HG03060 (cell line): Measurements from ENCODE around the gene MAPK8IP2.

Experiments
- ATAC-seq: cut with Tn5 transposase; IDR thresholded peaks from one replicate; pipeline ENCODE4 v1.9.1; 2021; ENCODE audit warnings: low read depth, moderate number of reproducible peaks; ENCODE audit not compliant: unreplicated experiment

MAPK8IP2 gene

DNA sequence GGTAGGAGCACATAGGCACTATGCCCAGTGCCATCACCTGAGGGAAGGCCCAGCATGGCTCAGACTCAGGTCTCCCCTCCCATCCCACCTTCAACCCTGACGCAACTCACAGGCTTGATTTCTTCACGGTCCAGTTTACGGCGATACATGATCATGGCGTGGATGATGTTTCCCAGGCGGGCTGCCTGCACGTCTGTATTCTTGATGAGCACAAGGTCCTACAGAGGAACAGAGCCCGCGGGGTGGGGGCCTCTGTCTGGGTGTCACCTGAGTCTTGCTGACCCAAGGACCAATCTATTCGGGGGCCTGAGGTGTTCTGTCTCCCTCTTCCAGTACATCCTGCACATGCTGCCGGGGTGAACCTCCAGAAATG, 26.2 kb upstream of the MAPK8IP2 start:
- no peak for ATAC-seq

- ATAC-seq = no peak
Measured at GRCh38 chr22:50575426-50575941, 25.1 kb upstream of the MAPK8IP2 start.

GRCh38 chr22:50576070-50576469, 24.5 kb upstream of the MAPK8IP2 start:
- ATAC-seq = no peak

GRCh38 chr22:50576806-50577696, 23.5 kb upstream of the MAPK8IP2 start:
- ATAC-seq = no peak

GRCh38 chr22:50577697-50577986, 23.0 kb upstream of the MAPK8IP2 start:
- no peak for ATAC-seq

DNA sequence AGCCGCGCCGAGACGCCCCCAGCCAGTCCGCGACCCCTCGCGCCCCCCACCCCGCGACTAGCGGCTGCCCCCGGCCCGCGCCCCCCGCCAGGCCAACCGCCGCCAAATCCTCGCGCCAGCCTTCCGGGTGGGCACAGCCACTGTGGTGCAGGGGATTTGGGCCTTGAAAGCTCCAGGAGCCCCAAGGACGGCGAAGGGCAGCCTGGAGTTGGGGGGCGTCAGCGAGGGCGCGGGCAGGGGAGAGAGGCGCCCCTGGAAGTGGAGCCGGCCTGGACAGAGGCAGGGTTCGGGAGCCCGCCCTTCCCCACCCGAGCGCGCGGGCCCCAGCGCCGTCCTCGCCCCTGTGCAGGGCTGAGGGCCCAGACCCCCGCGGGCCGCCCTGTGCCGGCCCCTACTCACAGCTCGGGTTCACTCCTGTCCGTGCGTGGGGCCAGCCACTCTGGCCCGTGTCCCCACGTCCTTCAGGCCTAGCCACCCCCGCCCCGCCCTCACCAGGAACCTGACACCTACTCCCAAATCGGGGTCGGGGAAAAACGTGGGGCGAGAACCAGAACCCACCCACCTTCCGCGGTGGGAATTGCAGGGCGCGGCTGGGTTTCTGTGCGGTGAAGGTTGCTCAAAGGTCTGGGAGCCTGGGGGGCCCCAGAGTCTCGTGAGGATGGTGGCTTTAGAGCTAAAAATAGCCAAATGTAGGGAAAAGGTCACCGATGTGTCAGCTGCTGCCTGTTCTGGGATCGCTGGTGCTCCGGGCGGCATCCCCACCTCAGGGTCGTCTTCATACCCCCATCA, 22.4 kb upstream of the MAPK8IP2 start, which contains the start of gene CPT1B:
Gene CPT1B (minus strand): TSS at position 441 of the 789 bp plus-strand sequence. CDS start 512 bp downstream, outside the sequence.
- ATAC-seq = no peak

- ATAC-seq = no peak
Measured at GRCh38 chr22:50578776-50579310, 21.8 kb upstream of the MAPK8IP2 start.

DNA sequence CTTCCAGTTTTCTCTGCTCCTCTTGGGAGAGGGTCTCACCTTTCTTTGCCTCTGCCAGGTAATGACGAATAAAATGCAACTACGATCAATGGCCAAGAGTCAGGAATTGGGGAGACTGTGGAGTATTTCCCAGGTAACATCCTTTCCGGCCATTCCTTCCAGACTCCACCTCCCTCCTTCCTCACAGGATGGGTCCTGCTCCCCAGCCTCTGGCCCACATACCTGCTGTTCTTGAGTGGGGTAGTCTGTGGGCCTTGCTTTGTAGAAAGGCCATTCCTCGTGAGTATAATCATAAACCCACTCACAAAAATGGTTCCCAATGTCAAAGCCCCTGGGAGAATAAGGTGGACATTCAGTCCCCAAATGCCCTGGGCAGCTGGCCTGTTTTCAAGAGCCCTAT, 20.8 kb upstream of the MAPK8IP2 start:
- no peak for ATAC-seq

- ATAC-seq = no peak
Measured at GRCh38 chr22:50581031-50581949, 19.3 kb upstream of the MAPK8IP2 start.

GRCh38 chr22:50581950-50582492, 18.6 kb upstream of the MAPK8IP2 start:
- ATAC-seq = no peak

DNA sequence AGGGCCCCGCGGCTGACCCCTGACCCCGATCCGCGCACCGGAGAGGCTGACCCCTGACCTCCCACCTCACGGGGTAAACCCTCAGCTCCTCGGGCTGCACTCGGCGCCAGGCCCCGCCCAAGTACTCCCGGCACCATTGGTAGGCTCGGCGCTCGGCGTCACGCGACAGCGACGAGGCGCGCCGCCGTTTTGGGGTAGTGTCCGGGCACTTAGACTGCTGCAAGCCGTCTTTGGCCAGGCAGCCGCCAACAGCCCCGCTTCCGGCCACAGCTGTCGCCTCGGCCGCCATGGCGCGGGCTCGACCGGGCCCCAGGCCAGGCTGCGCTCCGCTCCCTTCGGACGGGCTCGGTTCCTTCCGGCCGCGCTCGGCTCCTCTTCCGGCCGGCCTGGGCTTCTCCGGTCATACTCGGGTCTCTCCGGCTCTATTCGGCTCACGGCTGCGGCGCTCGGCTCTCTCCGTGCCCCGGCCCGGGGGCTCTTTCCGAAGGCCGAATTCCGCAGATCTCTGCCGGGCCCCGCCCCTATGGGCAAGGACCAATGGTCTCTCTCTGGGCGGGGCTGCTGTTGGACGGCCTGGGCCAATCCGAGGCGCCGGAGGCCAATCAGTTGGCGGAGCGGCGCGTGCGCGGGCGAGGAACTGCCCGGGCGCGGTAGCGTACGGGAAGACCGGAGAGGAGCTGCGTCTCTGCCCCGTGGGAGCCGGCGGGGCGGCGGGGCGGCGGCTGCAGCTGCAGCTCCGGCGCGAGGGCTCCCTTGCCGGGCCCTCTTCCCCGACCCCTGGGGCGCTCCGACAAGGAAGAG, 17.9 kb upstream of the MAPK8IP2 start, which contains the start of gene CHKB:
Gene CHKB (minus strand): TSS at position 357 of the 801 bp plus-strand sequence. CDS start 68 bp downstream, at position 289.
- ATAC-seq = peak; percentile 80

DNA sequence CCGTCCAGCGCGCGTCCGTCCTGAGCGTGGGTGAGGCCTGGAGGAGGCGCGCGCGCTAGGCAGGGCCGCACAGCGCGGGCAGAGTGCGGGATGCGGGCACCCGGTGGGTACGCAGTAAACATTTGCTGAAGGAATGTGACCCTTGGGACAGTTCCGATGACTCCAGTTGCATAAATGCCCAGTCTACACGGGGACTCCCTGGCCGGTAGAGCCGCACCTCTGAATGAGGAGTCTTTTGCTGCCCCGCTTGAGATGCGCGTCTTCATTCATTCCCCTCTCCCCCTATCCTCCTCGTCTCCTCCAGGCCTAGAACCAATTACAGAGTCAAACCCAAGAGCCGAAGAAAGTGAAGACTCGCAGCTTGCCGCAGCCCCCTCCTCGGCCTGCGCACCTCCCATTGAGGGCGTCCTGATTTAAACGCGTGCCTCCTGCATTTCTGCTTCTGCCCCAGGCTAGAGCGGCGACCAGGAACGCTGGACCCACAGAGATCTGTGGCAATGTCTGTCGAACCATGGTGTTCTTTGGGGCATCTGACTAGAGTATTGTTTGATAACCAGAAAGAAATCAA, 17.2 kb upstream of the MAPK8IP2 start:
- peak; percentile 9 for ATAC-seq

DNA sequence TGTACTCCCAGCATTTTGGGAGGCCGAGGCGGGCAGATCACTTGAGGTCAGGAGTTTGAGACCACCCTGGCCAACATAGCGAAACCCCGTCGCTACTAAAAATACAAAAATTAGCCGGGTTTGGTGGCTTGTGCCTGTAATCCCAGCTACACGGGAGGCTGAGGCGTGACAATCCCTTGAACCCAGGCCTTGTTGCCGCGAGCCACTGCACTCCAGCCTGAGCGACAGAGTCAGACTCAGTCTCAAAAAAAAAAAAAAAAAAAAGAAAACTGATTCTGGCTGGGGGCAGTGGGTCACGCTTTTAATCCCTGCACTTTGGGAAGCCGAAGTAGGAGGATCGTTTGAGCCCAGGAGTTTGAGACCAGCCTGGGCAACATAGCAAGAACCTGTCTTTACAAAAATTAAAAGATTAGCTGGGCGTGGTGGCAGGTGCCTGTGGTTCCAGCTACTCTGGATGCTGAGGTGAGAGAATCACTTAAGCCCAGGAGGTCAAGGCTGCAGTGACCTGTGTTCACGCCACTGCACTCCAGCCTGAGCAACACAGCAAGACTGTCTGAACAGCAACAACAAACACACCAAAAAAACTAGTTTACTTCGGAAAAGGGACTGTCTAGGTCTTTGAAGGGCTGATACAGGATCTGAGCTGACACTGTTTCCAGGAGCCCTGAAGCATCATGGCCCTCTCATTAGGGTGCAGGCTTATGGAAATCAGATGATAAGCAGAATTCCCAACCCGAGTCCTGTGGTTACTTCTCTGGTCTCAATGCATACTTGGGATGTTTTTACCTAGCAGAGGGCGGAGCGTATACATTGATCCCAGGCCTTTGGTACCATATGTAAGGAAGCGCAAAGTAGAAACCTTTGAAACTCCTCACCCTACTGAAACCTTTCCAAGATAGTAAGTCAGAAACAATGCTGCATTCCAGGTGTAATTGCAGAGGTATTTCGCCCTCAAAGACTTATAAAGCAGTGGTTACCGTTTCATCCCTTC, 16.2 kb upstream of the MAPK8IP2 start:
- ATAC-seq = no peak

- ATAC-seq = no peak
Measured at GRCh38 chr22:50585238-50585637, 15.4 kb upstream of the MAPK8IP2 start.

DNA sequence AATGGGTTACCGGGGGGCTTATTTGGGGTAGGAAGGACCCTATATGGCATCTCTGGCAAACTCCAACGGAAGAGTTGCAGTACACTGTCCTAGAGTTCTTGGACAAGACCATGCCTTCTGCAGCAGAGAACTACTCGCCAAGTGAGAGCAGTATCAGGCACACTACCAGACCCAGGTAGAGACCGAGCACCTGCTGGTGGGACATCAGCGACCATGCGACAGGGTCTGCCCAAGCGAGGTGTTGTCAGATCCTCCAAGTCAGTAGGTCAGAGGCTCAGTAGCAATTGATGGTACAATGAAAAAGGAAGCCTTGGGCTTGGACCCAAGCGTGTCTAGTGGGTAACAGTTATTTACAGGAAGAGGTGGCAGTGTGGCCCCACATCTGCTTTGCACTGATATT, 14.8 kb upstream of the MAPK8IP2 start:
- ATAC-seq = no peak

- ATAC-seq = no peak
Measured at GRCh38 chr22:50586416-50586815, 14.2 kb upstream of the MAPK8IP2 start.

GRCh38 chr22:50587407-50587806, 13.2 kb upstream of the MAPK8IP2 start:
- ATAC-seq = no peak
